H9 (cell line): ENCODE data around the gene CCL27. TPM values are rescaled to one million over a fixed set of nuclear protein-coding genes. Genes with fewer than 3 reads are reported as not detected.

Experiments
- DNase-seq: peaks from one replicate; pipeline ENCODE4 v3.0.0-alpha.2; 2017
- H2AFZ ChIP-seq: one replicate; pipeline ENCODE4 v1.6.1; 2013; ENCODE audit warnings: mild to moderate bottlenecking, low read length, control low read depth, moderate library complexity
- H2AK5ac ChIP-seq: 2 replicates; pipeline ENCODE4 v1.6.1; 2013; ENCODE audit warnings: low read length, control low read depth, mixed read lengths; ENCODE audit not compliant: insufficient read length
- H2BK120ac ChIP-seq: one replicate; pipeline ENCODE4 v1.6.1; 2013; ENCODE audit warnings: low read depth, mild to moderate bottlenecking, low read length, control low read depth, inconsistent platforms; ENCODE audit not compliant: poor library complexity, severe bottlenecking
- H2BK12ac ChIP-seq: 2 replicates; pipeline ENCODE4 v1.6.1; 2013; ENCODE audit warnings: low read length, control low read depth, mixed read lengths, low read depth; ENCODE audit not compliant: insufficient read length
- H2BK15ac ChIP-seq: 2 replicates; pipeline ENCODE4 v1.6.1; 2013; ENCODE audit warnings: low read depth, low read length, control low read depth
- H2BK20ac ChIP-seq: one replicate; pipeline ENCODE4 v1.6.1; 2013; ENCODE audit warnings: low read depth, mild to moderate bottlenecking, low read length, control low read depth, inconsistent platforms; ENCODE audit not compliant: poor library complexity, severe bottlenecking
- H2BK5ac ChIP-seq: 2 replicates; pipeline ENCODE4 v1.6.1; 2013; ENCODE audit warnings: low read length, control low read depth, mixed read lengths; ENCODE audit not compliant: insufficient read length
- H3K14ac ChIP-seq: 2 replicates; pipeline ENCODE4 v1.6.1; 2013; ENCODE audit warnings: low read length, control low read depth; ENCODE audit not compliant: insufficient read depth
- H3K18ac ChIP-seq: 2 replicates; pipeline ENCODE4 v1.6.1; 2013; ENCODE audit warnings: low read depth, mild to moderate bottlenecking, mixed read lengths, low read length, control low read depth; ENCODE audit not compliant: insufficient read length
- H3K23ac ChIP-seq: 2 replicates; pipeline ENCODE4 v1.6.1; 2013; ENCODE audit warnings: low read length, control low read depth, mixed read lengths, low read depth; ENCODE audit not compliant: insufficient read length
- H3K23me2 ChIP-seq: 2 replicates; pipeline ENCODE4 v1.6.1; 2013; ENCODE audit warnings: low read depth, mild to moderate bottlenecking, mixed read lengths, low read length, control low read depth; ENCODE audit not compliant: insufficient read length, poor library complexity, severe bottlenecking
- H3K27ac ChIP-seq: 2 replicates; pipeline ENCODE4 v1.5.1; 2013; ENCODE audit warnings: low read length, control low read depth, mixed read lengths, low read depth; ENCODE audit not compliant: insufficient read length
- H3K27me3 ChIP-seq: 2 replicates; pipeline ENCODE4 v1.6.1; 2013; ENCODE audit warnings: low read length, control low read depth, inconsistent platforms; ENCODE audit not compliant: insufficient read depth
- H3K4ac ChIP-seq: 2 replicates; pipeline ENCODE4 v1.6.1; 2013; ENCODE audit warnings: low read depth, mild to moderate bottlenecking, control low read depth, inconsistent platforms, low read length, moderate library complexity
- H3K4me1 ChIP-seq: 2 replicates; pipeline ENCODE4 v1.6.1; 2013; ENCODE audit warnings: low read length, control low read depth, inconsistent platforms; ENCODE audit not compliant: insufficient read depth
- H3K4me2 ChIP-seq: 2 replicates; pipeline ENCODE4 v1.6.1; 2013; ENCODE audit warnings: low read length, control low read depth, mixed read lengths; ENCODE audit not compliant: insufficient read length, insufficient read depth
- H3K56ac ChIP-seq: 2 replicates; pipeline ENCODE4 v1.6.1; 2013; ENCODE audit warnings: low read depth, mild to moderate bottlenecking, mixed read lengths, low read length, control low read depth; ENCODE audit not compliant: insufficient read length
- H3K79me1 ChIP-seq: 2 replicates; pipeline ENCODE4 v1.6.1; 2013; ENCODE audit warnings: low read depth, mild to moderate bottlenecking, moderate library complexity, low read length, control low read depth, inconsistent platforms; ENCODE audit not compliant: insufficient read depth, poor library complexity, severe bottlenecking
- H3K79me2 ChIP-seq: 2 replicates; pipeline ENCODE4 v1.6.1; 2013; ENCODE audit warnings: low read length, control low read depth, inconsistent platforms; ENCODE audit not compliant: insufficient read depth
- H3K9ac ChIP-seq: 2 replicates; pipeline ENCODE4 v1.6.1; 2013; ENCODE audit warnings: low read length, control low read depth, mixed read lengths; ENCODE audit not compliant: insufficient read length; ENCODE audit errors: extremely low read depth
- H3K9me3 ChIP-seq: one replicate; pipeline ENCODE4 v1.6.1; 2013; ENCODE audit warnings: low read depth, low read length, inconsistent platforms; ENCODE audit not compliant: control insufficient read depth
- H3T11ph ChIP-seq: one replicate; pipeline ENCODE4 v1.6.1; 2013; ENCODE audit warnings: mild to moderate bottlenecking, low read length, control low read depth, inconsistent platforms
- H4K20me1 ChIP-seq: one replicate; pipeline ENCODE4 v1.6.1; 2013; ENCODE audit not compliant: control insufficient read depth, insufficient read length, insufficient read depth
- H4K5ac ChIP-seq: 2 replicates; pipeline ENCODE4 v1.6.1; 2013; ENCODE audit warnings: low read depth, mild to moderate bottlenecking, mixed read lengths, low read length, control low read depth; ENCODE audit not compliant: insufficient read length
- H4K8ac ChIP-seq: replicated peaks from 2 replicates; pipeline ENCODE4 v1.6.1; 2013; ENCODE audit warnings: low read length, control low read depth, mixed read lengths, low read depth; ENCODE audit not compliant: insufficient read length
- H4K91ac ChIP-seq: 2 replicates; pipeline ENCODE4 v1.6.1; 2013; ENCODE audit warnings: low read depth, mild to moderate bottlenecking, moderate library complexity, mixed read lengths, low read length, control low read depth; ENCODE audit not compliant: insufficient read length
- H3K27ac Mint-ChIP-seq, 3 experiments: 2 replicates in 2 of 3; 3 replicates in 1 of 3; pipeline ENCODE4 v1.8.0; 2020 to 2021; ENCODE audit warnings: mixed read lengths in 3 of 3, mild to moderate bottlenecking in 1 of 3, moderate library complexity in 1 of 3
- H3K27me3 Mint-ChIP-seq: 2 replicates; pipeline ENCODE4 v1.8.0; 2021; ENCODE audit warnings: low read depth, mild to moderate bottlenecking, moderate library complexity, mixed read lengths
- H3K36me3 Mint-ChIP-seq, 3 experiments: 2 replicates in 2 of 3; 3 replicates in 1 of 3; pipeline ENCODE4 v1.8.0; 2020 to 2021; ENCODE audit warnings: low read depth in 3 of 3, mixed read lengths in 3 of 3; ENCODE audit not compliant: insufficient read depth in 1 of 3
- H3K4me1 Mint-ChIP-seq, 2 experiments: 2 replicates each; pipeline ENCODE4 v1.8.0; 2020; ENCODE audit warnings: mixed read lengths in 2 of 2
- H3K4me3 Mint-ChIP-seq, 2 experiments: 2 replicates in 1 of 2; 3 replicates in 1 of 2; pipeline ENCODE4 v1.8.0; 2020 to 2021; ENCODE audit warnings: mild to moderate bottlenecking in 2 of 2, mixed read lengths in 2 of 2, moderate library complexity in 1 of 2
- H3K9me3 Mint-ChIP-seq, 2 experiments: 2 replicates in 1 of 2; 3 replicates in 1 of 2; pipeline ENCODE4 v1.8.0; 2020; ENCODE audit warnings: mild to moderate bottlenecking in 2 of 2, mixed read lengths in 2 of 2, moderate library complexity in 1 of 2
- WGBS: extraction: QIAGEN DNeasy Blood & Tissue Kit; methylation state at CpG from one replicate; pipeline ENCODE4 v1.1.7; 2013; ENCODE audit warnings: missing lambda C conversion rate, low lambda C conversion rate, mixed read lengths; ENCODE audit not compliant: insufficient read length; ENCODE audit errors: extremely low coverage; 5-methylcytosine and 5-hydroxymethylcytosine counted together
- total RNA-seq: library from RNA; stranded (reverse); gene quantifications from 2 replicates; pipeline ENCODE4 v1.2.1, GENCODE V29; 2021
- TF ChIP-seq, protein P1 (sequence below): fragments of 200-600 bp; sonication (generic); conservative IDR thresholded peaks from 3 replicates; pipeline ENCODE4 v1.8.0; 2021; ENCODE audit warnings: antibody characterized with exemption, mild to moderate bottlenecking

Gene CCL27
- total RNA-seq, 1 experiment from 2014 or later = 0.28 TPM

DNA sequence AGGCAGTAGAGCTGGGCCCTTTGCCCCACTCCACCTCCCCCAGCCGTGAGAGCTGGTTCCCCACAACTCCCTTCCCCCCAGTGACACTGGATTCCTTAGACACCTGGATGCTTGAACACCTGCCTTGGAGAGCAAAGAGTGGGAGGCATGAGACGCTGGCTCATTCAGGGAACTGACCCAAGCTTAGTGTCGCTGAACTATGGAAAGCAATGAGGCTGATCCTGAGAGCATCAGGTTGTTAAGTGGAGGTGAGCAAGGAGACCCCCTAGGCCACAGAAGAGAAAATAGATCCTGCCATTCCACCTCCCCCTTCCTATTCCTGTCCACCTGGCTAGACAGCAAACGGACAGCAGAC lies 26.6 kb upstream of the CCL27 start:
- Mint-ChIP-seq H3K9me3 (no peaks in the 10 kb centered on the region), H3K27me3 (no peaks in the 10 kb centered on the region; the same call in none of the 2 replicates), H3K4me3 (no peak overlapping the region), H3K4me1 (peaks cover 13 to 17% of the 10 kb centered on the region in 2 experiments), H3K27ac (no peak overlapping the region), H3K36me3 (no peaks in the 10 kb centered on the region)
- Histone ChIP-seq H4K8ac (no peak overlapping the region), H3K27me3 (no peaks in the 10 kb centered on the region), H3K9me3 (no peaks in the 10 kb centered on the region), H3K4ac (no peak overlapping the region), H4K20me1 (no peaks in the 10 kb centered on the region), H3K23me2 (no peaks in the 10 kb centered on the region), H3K14ac (no peak overlapping the region), H2AFZ (no peak overlapping the region), H2BK120ac (no peak overlapping the region), H3K23ac (no peak overlapping the region), H3T11ph (no peak overlapping the region), H2BK12ac (no peak overlapping the region), H2BK20ac (no peak overlapping the region), H3K4me2 (no peak overlapping the region), H3K56ac (no peak overlapping the region), H2BK15ac (no peak overlapping the region), H3K9ac (no peak overlapping the region), H3K4me1 (peaks cover 8% of the 10 kb centered on the region; the same call in 1 of the 2 replicates), H2AK5ac (no peak overlapping the region), H3K79me1 (no peaks in the 10 kb centered on the region), H2BK5ac (no peak overlapping the region), H3K27ac (no peak overlapping the region), H3K79me2 (no peaks in the 10 kb centered on the region), H4K5ac (no peak overlapping the region), H4K91ac (no peak overlapping the region), H3K18ac (no peak overlapping the region)
- no peak for DNase-seq
- TF ChIP-seq, protein P1, sequence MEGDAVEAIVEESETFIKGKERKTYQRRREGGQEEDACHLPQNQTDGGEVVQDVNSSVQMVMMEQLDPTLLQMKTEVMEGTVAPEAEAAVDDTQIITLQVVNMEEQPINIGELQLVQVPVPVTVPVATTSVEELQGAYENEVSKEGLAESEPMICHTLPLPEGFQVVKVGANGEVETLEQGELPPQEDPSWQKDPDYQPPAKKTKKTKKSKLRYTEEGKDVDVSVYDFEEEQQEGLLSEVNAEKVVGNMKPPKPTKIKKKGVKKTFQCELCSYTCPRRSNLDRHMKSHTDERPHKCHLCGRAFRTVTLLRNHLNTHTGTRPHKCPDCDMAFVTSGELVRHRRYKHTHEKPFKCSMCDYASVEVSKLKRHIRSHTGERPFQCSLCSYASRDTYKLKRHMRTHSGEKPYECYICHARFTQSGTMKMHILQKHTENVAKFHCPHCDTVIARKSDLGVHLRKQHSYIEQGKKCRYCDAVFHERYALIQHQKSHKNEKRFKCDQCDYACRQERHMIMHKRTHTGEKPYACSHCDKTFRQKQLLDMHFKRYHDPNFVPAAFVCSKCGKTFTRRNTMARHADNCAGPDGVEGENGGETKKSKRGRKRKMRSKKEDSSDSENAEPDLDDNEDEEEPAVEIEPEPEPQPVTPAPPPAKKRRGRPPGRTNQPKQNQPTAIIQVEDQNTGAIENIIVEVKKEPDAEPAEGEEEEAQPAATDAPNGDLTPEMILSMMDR = no peak
- WGBS = no CpG with 5 or more reads among the region's 4 CpGs
